ENCODE results near the gene SWI5. TPM values are rescaled to one million over a fixed set of nuclear protein-coding genes. Genes with fewer than 3 reads are reported as not detected.

SWI5 gene
- polyA plus RNA-seq, 3 donors, result 14.4 to 18.0 (median 16.2) TPM

- intact Hi-C loops (cut with micrococcal nuclease), result no loop called here
- H3K9me3 Mint-ChIP-seq, result peaks cover 0 to 3% (median 2%) of the 10 kb centered on the region in 7 donors
- Histone ChIP-seq H3K4me3 (replicated peaks in 1 of 3; ENCODE audit: low read depth in 2 of 3, low read length in 3 of 3) (no peak overlapping the region), H3K27me3 (ENCODE audit: control insufficient read depth in 2 of 2, insufficient read depth in 2 of 2, low read length in 2 of 2) (peaks cover 0 to 13% of the 10 kb centered on the region in 2 donors), H3K27ac (ENCODE audit: low read depth in 1 of 2, low read length in 2 of 2) (no peak overlapping the region), H3K36me3 (replicated peaks in 1 of 2; ENCODE audit: control insufficient read depth in 1 of 2, insufficient read depth in 2 of 2, low read length in 2 of 2) (peaks cover 16 to 17% of the 10 kb centered on the region in 2 donors), H3K9ac (ENCODE audit: insufficient read depth, low read length, poor library complexity, severe bottlenecking) (no peak overlapping the region), H3K4me1 (ENCODE audit: control insufficient read depth in 1 of 2, insufficient read depth in 2 of 2, low read length in 2 of 2) (peaks cover 12 to 19% of the 10 kb centered on the region in 2 donors), H3K79me2 (ENCODE audit: insufficient read depth, low read length) (no peaks in the 10 kb centered on the region), H3K4me2 (replicated peaks; ENCODE audit: extremely low read depth, low read length, poor library complexity, severe bottlenecking) (no peak overlapping the region), H3K9me3 (replicated peaks in 1 of 2; ENCODE audit: control insufficient read depth in 1 of 2, insufficient read depth in 1 of 2, low read length in 2 of 2) (no peaks in the 10 kb centered on the region), H4K20me1 (ENCODE audit: insufficient read depth, low read length) (no peaks in the 10 kb centered on the region), H2AFZ (ENCODE audit: insufficient read depth, low read depth, low read length, poor library complexity, severe bottlenecking) (no peak overlapping the region)
- H3K4me1 Mint-ChIP-seq, result peaks cover 14% of the 10 kb centered on the region
- 90% methylated on average over 28 of the region's 31 CpGs for WGBS (ENCODE audit: insufficient coverage)
- peaks cover 13 to 27% of the 10 kb centered on the region in 2 donors for H3K36me3 Mint-ChIP-seq
- peaks cover 18 to 30% (median 25%) of the 10 kb centered on the region in 3 donors for H3K27me3 Mint-ChIP-seq (ENCODE audit: low read depth in 3 of 3)
- no peak overlapping the region for H3K4me3 Mint-ChIP-seq
- no peak for DNase-seq
- TF ChIP-seq CTCF (IDR thresholded peaks at IDR 0.05), result no peak
- H3K27ac Mint-ChIP-seq, result peak overlapping the region in 2 of 7 donors; percentile 13 to 64
Measured at GRCh38 chr9:128253140-128253990, 22.7 kb upstream of the SWI5 start.

- intact Hi-C loops (cut with micrococcal nuclease), result no loop called here
- Mint-ChIP-seq H3K4me3 (no peak overlapping the region), H3K36me3 (peaks cover 17 to 33% of the 10 kb centered on the region in 2 donors), H3K9me3 (peaks cover 0 to 3% (median 2%) of the 10 kb centered on the region in 7 donors), H3K27ac (no peak overlapping the region), H3K4me1 (peaks cover 14% of the 10 kb centered on the region), H3K27me3 (ENCODE audit: low read depth in 3 of 3) (peaks cover 14 to 27% (median 21%) of the 10 kb centered on the region in 3 donors)
- H3K9ac ChIP-seq (ENCODE audit: insufficient read depth, low read length, poor library complexity, severe bottlenecking), result no peak overlapping the region
- H3K36me3 ChIP-seq (replicated peaks in 1 of 2; ENCODE audit: control insufficient read depth in 1 of 2, insufficient read depth in 2 of 2, low read length in 2 of 2), result peaks cover 22 to 23% of the 10 kb centered on the region in 2 donors
- no peaks in the 10 kb centered on the region for H3K9me3 ChIP-seq (replicated peaks in 1 of 2; ENCODE audit: control insufficient read depth in 1 of 2, insufficient read depth in 1 of 2, low read length in 2 of 2)
- H3K27me3 ChIP-seq (ENCODE audit: control insufficient read depth in 2 of 2, insufficient read depth in 2 of 2, low read length in 2 of 2), result peaks cover 0 to 13% of the 10 kb centered on the region in 2 donors
- DNase-seq, result no peak
- H4K20me1 ChIP-seq (ENCODE audit: insufficient read depth, low read length), result no peaks in the 10 kb centered on the region
- 96% methylated on average over 5 of the region's 7 CpGs for WGBS (ENCODE audit: insufficient coverage)
- no peak overlapping the region for H3K4me3 ChIP-seq (replicated peaks in 1 of 3; ENCODE audit: low read depth in 2 of 3, low read length in 3 of 3)
- no peak overlapping the region for H3K27ac ChIP-seq (ENCODE audit: low read depth in 1 of 2, low read length in 2 of 2)
- H3K4me1 ChIP-seq (ENCODE audit: control insufficient read depth in 1 of 2, insufficient read depth in 2 of 2, low read length in 2 of 2), result peaks cover 12 to 19% of the 10 kb centered on the region in 2 donors
- TF ChIP-seq CTCF (IDR thresholded peaks at IDR 0.05), result no peak
- no peaks in the 10 kb centered on the region for H3K79me2 ChIP-seq (ENCODE audit: insufficient read depth, low read length)
- H3K4me2 ChIP-seq (replicated peaks; ENCODE audit: extremely low read depth, low read length, poor library complexity, severe bottlenecking), result no peak overlapping the region
- no peak overlapping the region for H2AFZ ChIP-seq (ENCODE audit: insufficient read depth, low read depth, low read length, poor library complexity, severe bottlenecking)
Measured at GRCh38 chr9:128253991-128254346, 22.1 kb upstream of the SWI5 start.

Data from CD14-positive monocyte (primary cell).